CD4-positive, alpha-beta T cell treated with Interferon alpha-2 for 1 hour (primary cell): ENCODE results near the gene CCDC71L.
"Not testable (repeated sequence)": the region's sequence is repeated elsewhere in the genome, so short reads cannot be mapped to it uniquely, and the experiment has no call there.

Source experiments
- DNase-seq, 2 donors: peaks; one replicate each; pipeline ENCODE4 v3.0.0-alpha.2; 2020 to 2022

The CCDC71L gene

DNA sequence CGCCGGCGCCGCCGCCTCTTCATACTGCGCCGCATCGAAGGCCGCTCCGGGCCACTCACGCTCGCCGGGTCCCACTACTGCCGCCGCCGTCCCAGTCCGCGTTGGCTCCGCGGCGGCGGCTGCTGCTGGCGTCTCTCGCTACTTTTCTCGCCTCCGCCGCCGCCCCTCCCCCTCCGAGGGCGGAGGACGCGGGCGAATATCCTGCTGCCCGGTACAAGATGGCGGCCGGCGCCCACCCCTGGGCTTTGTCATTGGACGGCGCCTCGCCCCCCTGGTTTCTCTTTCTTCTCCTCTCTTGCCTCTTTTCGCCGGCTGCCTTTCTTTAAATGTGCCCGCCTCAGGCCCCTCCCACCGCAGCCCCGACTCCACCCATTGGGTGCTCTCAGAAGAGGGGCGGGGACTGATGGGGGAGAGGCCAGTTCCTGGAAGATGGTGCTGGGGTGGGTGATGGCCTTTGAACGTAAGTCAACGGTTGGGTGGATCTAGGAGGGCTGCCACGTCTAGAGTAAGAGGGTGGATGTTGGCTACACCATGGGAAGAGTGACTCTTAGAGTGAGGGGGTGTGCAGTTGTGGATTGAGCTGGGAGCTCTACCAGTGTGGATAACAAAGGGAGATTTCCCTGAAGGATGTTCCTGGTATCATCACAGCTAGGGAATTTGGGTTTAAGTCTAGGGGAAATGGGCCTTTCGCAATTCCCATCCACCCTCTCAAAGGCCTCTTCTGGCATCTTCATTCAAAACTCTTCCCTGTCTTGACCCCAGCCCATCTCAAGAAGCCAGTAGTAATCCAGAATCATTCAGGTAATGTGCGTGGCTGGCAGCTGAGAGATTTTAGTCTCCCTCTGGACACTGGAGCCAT lies at the start of gene CCDC71L:
TSS of gene CCDC71L (minus strand) at position 297 of the 859 bp plus-strand sequence. CDS start at position 35, 262 bp downstream.
- peak; percentile 96 to 97 for DNase-seq

DNA sequence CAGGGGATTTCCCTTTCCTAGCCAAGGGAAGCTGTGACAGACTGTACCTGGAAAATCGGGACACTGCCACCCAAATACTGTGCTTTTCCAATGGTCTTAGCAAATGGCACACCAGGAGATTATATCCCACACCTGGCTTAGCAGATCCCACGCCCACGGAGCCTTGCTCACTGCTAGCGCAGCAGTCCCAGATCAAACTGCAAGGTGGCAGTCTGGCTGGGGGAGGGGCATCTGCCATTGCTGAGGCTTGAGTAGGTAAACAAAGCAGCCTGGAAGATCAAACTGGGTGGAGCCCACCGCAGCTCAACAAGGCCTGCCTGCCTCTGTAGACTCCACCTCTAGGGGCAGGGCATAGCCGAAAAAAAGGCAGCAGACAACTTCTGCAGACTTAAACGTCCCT lies 48.6 kb upstream of the CCDC71L start:
- DNase-seq = not testable (repeated sequence)

DNA sequence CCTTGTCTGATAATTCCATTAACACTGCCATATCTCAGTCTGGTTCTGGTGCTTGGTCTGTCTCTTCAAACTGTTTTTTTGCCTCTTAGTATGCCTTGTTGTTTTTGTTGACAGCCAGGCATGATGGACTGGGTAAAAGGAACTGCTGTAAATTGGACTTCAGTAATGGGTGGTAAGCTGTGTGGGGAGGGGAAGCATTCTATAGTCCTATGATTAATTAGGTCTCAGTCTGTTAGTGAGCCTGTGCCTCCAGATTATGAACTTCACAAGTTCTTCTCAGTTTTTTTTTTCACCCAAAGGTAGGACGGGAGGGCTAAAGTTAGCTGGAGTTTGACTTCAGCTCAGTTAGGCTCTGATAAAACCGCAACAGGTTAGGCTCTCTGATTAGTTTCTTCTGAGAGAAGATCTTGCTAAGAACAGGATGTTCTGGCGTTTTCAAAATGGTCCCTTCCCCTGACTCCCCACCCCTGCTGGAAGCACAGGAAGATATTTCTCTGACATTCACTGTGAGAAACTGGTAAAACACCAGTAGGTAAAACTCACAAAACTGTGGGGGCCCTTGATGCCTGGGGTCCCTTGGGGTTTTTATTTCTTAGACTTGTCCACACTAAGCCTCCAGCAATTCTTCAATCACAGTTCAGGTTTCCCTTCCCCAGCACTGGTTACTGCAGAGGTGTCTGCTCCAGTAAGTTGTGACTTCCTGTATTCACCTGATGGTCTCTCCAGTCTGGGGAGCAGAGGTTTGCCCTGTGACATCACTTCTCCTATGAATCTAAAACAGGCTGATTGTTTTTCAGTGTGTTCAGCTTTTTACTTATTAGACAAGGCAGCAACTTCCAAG lies 43.3 kb upstream of the CCDC71L start:
- peak in 1 of 2 donors; percentile 38 for DNase-seq

DNA sequence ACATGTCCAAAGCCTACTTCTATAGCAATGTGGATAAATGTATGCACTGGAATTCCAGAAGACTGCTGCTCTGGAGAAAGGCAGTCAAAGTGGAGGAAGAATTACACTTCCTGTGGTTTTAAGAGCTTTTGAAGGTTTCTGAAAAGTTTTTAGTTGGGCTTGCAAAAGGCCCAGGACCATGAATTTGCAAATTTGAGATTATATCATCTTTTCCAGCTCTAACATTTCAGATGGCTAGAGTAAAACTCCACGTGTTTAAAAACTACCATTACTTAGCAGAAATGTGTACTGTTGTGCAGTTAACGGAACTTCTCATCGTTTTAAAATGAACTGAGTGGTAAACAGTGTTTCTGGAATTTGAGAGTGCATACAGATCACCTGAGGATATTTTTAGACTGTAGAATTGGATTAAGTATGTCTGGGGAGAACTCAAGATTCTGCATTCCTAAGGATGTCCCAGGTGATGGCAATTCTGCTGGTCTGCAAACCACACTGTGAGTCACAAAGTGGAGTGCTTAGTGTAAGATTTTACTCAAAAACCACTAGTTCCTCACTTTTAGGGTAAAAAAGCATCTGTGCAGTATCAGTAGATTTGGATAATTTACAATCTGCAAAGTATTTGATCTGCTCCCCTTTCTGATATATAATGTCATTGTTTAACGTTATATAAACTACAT lies 32.9 kb upstream of the CCDC71L start:
- no peak for DNase-seq

DNA sequence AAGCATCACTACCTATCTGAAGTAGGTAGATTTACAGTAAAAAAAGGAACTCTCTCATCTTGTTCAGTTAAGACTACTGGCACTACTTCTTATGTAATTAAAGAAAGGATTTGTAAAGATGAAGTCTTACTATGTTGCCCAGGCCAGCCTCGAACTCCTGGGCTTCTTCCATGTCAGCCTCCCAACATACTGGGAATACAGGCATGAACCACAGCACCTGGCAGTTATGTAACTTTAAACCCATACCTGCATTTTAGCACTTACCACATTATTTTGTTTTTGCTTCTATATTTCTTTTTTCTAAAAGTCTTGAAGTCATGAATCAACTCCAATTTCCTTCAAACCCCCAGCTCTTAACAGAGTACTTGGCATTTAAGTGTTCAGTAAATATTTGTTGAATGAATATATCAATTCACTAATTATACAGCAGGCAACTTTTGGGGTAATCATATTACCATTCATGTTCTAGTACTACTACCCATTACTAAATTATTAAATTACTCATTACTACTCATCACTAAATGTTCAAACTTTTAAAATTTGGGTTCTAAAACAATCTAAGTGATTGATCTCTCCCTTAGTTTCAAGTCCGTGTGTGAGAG lies 31.6 kb upstream of the CCDC71L start:
- DNase-seq = no peak

DNA sequence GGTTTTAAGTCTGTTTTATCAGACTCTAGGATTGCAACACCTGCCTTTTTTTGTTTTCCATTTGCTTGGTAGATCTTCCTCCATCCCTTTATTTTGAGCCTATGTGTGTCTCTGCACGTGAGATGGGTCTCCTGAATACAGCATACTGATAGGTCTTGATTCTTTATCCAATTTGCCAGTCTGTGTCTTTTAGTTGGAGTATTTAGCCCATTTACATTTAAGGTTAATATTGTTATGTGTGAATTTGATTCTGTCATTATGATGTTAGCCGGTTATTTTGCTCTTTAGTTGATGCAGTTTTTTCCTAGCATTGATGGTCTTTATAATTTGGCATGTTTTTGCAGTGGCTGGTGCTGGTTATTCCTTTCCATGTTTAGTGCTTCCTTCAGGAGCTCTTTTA lies 27.2 kb upstream of the CCDC71L start:
- DNase-seq = not testable (repeated sequence)

DNA sequence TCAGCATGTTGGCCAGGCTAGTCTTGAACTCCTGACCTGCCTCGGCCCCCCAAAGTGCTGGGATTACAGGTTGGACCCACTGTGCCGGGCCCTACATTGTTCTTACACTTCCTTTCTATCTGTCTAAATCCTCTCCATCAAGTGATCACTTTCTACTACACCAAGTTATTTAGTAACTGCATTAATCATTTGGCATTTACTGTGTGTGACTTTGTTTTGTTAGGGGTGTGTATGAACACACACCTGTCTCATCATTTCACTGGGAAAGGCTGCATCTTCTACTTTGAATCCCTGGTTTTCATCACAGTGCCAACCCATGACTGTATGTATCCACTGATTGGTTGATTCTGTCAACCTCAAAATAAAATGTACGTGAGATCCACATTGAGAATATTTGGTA lies 23.0 kb upstream of the CCDC71L start:
- no peak for DNase-seq

DNA sequence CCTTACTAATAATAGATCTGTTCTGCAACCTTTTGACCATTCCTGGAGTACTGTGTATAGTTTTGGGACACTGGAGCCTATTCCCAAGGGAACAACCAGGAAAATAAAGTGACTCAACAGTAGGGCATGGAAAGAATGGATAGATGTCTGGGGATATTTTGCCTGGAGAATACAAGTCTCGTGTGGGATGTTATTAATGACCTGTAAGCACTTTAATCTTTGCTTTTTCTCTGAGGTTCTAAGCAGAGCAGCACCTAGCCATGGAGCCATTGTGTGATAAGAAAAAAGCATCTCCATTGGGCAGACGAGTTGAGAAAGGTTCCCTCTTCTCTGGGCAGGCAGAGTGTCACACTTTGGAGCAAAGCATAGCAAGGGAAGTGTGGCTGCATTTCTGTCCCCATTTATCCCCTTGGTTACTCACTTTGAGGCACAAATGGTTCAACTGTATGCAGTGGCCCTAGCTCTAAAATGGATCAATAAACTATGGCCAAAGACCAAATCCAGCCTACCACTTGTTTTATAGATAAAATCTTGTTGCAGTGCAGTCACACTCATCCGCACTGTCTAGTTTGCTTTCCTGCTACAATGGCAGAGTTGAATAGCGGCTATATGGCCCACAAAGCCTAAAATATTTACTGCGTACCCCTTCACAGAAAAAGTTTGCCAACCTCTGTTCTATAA lies 21.0 kb upstream of the CCDC71L start:
- DNase-seq = no peak

DNA sequence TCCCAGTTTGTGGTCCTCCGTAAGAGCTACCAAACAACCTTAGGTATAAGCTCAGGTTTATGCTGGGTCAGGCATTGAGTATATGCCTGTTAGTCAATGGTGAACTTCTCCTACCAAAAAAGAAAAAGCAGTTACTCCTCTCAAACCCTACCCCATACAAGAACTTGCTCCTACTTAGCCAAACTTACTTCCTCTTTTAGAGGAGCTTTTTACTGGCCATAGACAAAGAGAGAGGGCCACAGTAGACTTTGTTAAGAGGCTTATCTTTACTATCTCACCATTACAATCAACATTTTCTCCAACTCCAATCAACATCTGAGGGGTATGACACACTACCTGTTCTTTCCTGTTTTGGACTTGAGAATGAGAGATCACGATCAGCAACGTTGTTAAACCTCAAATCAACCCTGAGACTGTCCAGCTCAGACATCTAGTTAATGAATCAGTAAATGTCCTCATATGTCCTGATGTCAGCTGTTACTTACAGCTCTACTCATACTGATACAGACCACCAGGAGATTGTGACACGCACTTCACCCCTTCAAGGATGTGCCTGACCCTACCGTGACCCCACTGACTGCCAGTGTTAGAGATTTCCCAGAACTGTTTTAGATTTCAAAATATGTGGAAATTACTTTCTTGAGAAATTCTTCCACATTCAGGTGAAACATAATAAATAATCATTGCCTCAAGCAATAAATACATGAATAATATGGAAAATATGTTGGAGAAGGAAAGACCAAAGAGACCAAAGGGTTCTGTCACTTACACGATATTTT lies 18.4 kb upstream of the CCDC71L start:
- DNase-seq = peak in 1 of 2 donors; percentile 35

DNA sequence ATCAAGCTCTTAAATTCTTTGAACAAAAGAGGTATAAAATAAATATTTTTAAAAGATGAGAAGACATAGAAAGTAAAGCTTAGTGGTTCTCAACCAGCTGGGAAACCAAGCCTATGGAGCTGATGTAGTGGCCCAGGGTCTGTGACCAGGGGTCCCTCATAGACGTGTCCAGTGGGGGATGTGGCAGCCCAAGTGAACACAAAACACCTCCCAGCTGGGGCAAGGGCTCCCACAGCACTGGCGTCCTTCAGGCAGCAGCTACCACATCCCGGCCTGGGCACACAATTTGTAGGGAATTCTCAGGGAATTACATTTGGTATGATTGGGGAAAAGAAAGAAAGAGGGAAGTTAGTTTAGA lies 17.8 kb upstream of the CCDC71L start:
- no peak for DNase-seq

DNA sequence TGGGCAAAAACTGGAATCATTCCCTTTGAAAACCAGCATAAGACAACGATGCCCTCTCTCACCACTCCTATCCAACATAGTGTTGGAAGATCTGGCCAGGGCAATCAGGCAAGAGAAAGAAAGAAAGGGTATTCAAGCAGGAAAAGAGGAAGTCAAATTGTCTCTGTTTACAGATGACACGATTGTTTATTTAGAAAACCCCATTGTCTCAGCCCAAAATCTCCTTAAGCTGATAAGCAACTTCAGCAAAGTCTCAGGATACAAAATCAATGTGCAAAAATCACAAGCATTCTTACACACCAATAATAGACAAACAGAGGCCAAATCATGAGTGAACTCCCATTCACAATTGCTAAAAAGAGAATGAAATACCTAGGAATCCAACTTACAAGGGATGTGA lies 15.5 kb upstream of the CCDC71L start:
- DNase-seq = not testable (repeated sequence)

DNA sequence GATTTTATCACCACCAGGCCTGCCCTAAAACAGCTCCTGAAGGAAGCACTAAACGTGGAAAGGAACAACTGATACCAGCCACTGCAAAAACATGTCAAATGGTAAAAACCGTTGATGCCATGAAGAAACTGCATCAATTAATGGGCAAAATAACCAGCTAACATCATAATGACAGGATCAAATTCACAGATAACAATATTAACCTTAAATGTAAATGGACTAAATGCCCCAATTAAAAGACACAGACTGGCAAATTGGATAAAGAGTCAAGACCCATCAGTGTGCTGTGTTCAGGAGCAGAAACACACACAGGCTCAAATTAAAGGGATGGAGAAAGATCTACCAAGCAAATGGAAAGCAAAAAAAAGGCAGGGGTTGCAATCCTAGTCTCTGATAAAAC lies 12.7 kb upstream of the CCDC71L start:
- not testable (repeated sequence) for DNase-seq

DNA sequence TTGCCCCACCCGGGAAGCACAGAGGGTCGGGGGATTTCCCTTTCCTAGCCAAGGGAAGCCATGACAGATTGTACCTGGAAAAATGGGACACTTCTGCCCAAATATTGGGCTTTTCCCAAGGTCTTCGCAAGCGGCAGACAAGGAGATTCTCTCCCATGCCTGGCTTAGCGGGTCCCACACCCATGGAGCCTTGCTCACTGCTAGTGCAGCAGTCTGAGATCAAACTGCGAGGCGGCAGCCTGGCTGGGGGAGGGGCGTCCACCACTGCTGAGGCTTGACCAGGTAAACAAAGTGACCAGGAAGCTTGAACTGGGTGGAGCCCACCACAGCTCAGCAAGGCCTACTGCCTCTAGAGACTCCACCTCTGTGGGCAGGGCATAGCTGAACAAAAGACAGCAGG lies 11.0 kb upstream of the CCDC71L start:
- DNase-seq = not testable (repeated sequence)

DNA sequence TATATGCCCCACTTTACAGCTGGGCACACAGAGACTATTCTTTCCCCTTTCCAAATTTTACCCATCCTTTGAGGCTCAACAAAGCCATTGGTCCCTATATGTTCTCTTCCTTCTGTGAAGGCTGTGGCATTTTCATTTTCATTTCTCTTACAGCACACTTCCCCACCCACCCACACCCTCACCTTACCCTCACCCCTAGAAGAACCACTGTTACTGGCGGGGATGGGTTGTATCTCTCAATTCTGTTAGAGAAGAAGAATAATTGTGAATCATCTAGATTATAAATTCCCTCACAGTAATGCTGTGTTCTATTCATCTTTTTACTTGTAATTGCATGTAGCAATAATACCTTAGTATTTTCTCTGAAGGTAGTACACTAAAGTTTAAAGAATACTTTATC lies 10.2 kb upstream of the CCDC71L start:
- no peak for DNase-seq

DNA sequence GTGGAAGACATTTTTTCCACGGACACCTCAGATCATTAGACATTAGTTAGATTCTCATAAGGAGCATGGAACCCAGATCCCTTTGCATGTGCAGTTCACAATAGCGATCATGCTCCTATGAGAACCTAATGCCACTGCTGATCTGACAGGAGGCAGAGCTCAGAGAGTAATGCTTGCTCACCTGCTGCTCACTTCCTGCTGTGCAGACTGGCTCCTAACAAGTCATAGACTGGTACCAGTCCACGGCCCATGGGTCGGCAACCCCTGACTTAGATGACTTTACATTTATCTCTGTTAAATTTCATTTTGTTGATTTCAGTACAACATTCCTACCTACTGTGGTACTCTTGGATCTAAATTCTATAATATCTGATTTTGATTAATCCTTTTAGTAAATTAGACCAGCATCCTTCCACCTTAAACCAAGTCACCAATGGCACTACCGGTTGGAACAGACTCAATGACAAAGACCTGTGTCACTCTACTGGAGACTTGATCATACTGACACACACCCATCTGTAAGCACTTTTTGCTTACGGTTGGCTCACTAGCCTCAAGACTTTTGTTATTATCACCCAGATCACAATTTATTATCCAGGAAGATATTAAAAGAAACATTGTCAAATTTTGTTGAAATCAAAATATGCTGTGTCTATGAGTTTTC lies 8.0 kb upstream of the CCDC71L start:
- no peak for DNase-seq

DNA sequence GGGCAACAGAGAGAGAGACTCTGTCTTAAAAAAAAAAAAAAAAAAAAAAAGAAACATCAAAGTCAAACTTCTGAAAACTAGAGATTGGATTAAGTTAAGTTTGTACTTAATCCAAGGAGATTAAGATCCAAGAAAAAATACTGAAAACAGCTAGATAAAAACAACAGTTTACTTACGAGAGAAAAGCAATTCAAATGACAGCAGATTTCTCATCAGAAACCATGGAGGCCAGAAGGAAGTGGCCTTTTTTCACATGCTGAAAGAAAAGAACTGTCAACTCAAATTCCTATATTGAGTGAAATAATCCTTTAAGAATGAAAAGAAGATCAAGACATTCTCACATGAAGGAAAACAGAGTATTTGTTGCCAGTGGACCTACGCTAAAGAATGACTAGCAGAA lies 5.4 kb upstream of the CCDC71L start:
- DNase-seq = no peak

DNA sequence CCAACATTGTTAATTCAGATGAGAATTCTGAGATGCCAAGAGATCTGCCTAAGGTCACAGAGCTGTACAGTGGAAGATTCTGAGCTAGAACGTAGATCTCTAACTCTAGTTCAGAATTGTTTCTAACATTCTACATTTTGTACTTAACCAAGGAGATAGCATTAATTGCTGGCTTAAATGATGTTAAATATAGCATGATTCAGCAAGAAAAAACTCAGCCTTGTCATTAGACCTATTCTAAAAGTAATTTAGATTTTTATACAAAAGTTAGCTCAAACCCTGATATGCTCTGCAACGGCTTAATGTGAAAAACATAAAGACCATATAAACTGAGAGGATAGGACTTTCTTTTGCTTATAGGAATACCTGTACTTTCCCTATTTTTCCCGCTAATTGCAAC lies 3.4 kb upstream of the CCDC71L start:
- no peak for DNase-seq

DNA sequence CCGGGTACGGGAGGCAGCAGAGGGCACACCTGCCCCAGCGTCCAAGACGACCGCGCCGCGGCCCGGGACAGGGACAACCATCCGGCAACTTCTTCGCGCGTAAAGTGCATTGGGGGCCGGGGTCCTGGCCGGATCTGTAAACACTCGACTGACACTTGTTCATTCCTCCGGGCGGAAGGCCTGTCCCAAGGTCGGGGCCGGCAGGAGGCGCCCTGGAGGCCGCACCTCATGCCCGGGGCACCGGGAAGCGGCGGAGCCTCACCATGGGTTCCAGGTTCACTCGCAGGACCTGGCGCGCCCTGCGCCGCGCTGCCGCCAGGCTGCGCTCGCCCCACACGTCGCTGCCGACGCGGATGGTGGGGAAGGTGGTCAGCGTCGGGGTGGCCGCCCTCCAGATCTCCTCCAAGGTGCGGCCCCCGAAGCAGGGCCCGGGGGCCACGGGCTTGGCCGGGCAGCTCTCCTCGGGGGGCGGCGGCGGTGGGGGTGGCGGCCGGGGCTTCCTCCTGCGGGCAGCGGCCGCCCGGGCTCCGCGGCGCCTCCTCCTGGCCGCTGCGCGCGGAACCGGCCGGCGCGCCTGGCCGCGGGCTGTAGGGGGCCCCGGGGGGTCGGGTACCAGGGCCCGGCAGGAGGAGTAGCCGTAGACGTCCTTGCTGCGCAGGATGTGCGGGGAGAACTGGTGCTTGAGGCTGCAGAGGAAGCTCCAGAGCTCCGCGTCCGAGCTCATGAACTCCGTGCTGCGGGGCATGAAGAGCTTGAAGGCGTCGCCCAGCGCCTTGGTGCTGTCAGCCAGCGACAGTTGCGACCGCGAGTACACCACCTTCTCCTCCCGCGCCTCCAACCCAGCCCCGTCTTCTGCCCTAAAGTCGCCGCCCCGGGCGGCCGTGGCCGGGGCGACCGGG lies 746 bp downstream of the CCDC71L start:
- peak; percentile 83 to 84 for DNase-seq

DNA sequence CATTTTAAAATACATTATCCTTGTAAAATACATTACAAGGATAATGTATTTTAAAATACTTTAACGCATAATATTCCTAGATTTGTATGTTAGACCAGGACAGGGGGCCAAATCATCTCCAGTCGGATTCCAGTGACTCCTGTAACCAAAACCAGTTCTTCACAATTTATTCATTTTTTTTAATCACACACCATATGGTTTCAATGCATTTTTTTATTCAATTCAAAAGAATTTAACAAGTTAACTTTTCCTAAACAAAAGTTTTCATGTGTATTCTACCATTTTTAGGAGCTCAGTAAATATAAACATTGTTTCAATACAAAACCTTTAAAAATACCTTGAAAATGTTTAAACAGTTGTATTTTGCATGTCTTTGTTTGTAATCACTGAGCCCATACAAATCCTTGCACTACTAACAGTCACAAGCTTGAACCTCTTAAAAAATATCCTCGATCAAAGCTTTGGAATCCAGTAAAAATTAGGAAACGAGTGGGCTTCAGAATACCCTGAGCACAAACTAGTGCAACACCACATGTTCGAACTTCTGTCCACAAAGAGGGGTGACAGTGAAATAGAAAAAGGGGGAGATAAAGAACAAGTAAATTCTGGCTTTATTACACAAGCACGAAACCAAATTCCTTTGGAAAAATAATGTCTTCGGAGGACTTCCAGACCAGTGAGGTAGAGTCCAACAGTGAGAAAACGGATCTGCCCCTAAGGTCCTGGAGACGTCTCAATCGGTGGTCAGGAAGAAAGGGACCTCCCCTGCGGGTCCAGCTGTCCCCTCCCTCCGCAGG lies 1.6 kb downstream of the CCDC71L start:
- DNase-seq = no peak
